ENCODE measurements around the gene CEP112. TPM values are rescaled to one million over a fixed set of nuclear protein-coding genes. Genes with fewer than 3 reads are reported as not detected.

CEP112 gene
- total and polyA plus RNA-seq, 2 donors (not counting 3 experiments of a cell fraction or from before 2014, with no cell fraction given) = 1.5 to 25.3 TPM

- Histone ChIP-seq H3K36me3 (ENCODE audit: control insufficient read depth in 2 of 2, extremely low read depth in 1 of 2, insufficient read depth in 2 of 2, low read length in 2 of 2) (no peaks in the 10 kb centered on the region), H3K4me3 (replicated peaks in 1 of 3; ENCODE audit: insufficient read depth in 1 of 3, low read depth in 1 of 3, low read length in 3 of 3) (no peak overlapping the region), H3K9ac (replicated peaks; ENCODE audit: extremely low read depth, insufficient read depth, low read length) (no peak overlapping the region), H2AFZ (ENCODE audit: low read depth, low read length) (no peak overlapping the region), H3K27me3 (ENCODE audit: control insufficient read depth in 2 of 2, insufficient read depth in 2 of 2, low read length in 2 of 2) (peaks cover 0 to 4% of the 10 kb centered on the region in 2 experiments), H4K20me1 (replicated peaks; ENCODE audit: control insufficient read depth, extremely low read depth, insufficient read depth, low read length) (no peaks in the 10 kb centered on the region), H3K79me2 (ENCODE audit: control insufficient read depth, insufficient read depth, low read length) (no peaks in the 10 kb centered on the region), H3K4me2 (ENCODE audit: insufficient read depth, low read length) (no peak overlapping the region), H3K27ac (ENCODE audit: insufficient read depth, low read depth, low read length) (no peak overlapping the region), H3K4me1 (ENCODE audit: control insufficient read depth, extremely low read depth, insufficient read depth, low read length) (no peaks in the 10 kb centered on the region), H3K9me1 (replicated peaks; ENCODE audit: control insufficient read depth, extremely low read depth, insufficient read depth, low read length) (no peaks in the 10 kb centered on the region), H3K9me3 (replicated peaks; ENCODE audit: control insufficient read depth, insufficient read depth, low read length) (no peaks in the 10 kb centered on the region)
- intact Hi-C loops (cut with micrococcal nuclease) (no loop called here), dilution Hi-C loops (cut with MboI; ENCODE audit: extremely low pct_ligation_motif_present, low sequenced_read_pairs) (no loop called here)
- ChIA-PET CTCF (no interaction called here), POLR2A (no interaction called here)
- TF ChIP-seq MYC (IDR thresholded peaks at IDR 0.05; ENCODE audit: low read depth, low read length) (no peak), MAX (IDR thresholded peaks at IDR 0.05; ENCODE audit: insufficient read depth, insufficient read length) (no peak), JUN (IDR thresholded peaks at IDR 0.05; ENCODE audit: borderline replicate concordance, insufficient read depth, insufficient read length, low read depth) (no peak)
- no peak for DNase-seq (ENCODE audit: low read depth, low spot score)
- no TSS peak for BruUV-seq (replicated peaks)
- FAIRE-seq = no peak
Observed at GRCh38 chr17:66234611-66235010, 42.7 kb upstream of the CEP112 start.

DNA sequence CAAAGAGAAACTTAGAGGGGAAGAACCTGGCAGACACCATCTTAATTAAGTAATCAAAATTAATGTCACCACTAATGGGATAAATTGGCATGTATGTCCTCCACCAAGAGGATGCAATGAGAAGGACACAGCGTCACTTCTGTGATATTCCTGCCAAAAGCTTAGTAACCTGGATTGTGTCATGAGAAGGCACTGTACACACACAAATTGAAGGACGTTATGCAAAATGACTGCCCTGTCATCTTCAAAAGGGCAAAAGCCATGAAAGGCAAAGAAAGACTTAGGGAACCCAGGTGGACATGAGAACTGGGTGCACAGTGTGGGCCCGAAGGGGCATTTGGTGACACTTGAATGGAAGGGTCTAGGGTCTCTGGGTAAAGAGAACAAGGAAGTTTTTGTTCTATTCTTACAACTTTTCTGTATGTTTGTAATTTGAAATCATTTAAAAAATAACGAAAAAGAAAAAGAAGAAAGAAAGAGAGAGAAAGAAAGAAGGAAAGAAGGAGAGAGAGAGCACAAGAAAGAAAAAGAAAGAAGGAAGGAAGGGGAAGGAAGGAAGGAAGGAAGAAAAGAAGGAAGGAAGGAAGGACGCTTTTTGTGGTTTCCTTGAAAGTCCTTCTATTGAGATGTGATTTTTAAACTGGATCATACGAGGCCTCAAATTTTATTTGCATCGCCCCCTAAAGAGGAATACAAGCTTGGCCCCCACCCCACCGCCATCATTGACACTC lies 41.3 kb upstream of the CEP112 start:
- POLR2A ChIA-PET = no interaction called here
- intact Hi-C loops (cut with micrococcal nuclease) (no loop called here), dilution Hi-C loops (cut with MboI; ENCODE audit: extremely low pct_ligation_motif_present, low sequenced_read_pairs) (no loop called here)
- Histone ChIP-seq H3K9me1 (replicated peaks; ENCODE audit: control insufficient read depth, extremely low read depth, insufficient read depth, low read length) (no peaks in the 10 kb centered on the region), H2AFZ (ENCODE audit: low read depth, low read length) (no peak overlapping the region), H3K9ac (replicated peaks; ENCODE audit: extremely low read depth, insufficient read depth, low read length) (no peak overlapping the region), H3K27me3 (ENCODE audit: control insufficient read depth in 2 of 2, insufficient read depth in 2 of 2, low read length in 2 of 2) (peaks cover 0 to 4% of the 10 kb centered on the region in 2 experiments), H3K27ac (ENCODE audit: insufficient read depth, low read depth, low read length) (no peak overlapping the region), H3K4me3 (replicated peaks in 1 of 3; ENCODE audit: insufficient read depth in 1 of 3, low read depth in 1 of 3, low read length in 3 of 3) (no peak overlapping the region), H3K4me2 (ENCODE audit: insufficient read depth, low read length) (no peak overlapping the region), H3K79me2 (ENCODE audit: control insufficient read depth, insufficient read depth, low read length) (no peaks in the 10 kb centered on the region), H3K9me3 (replicated peaks; ENCODE audit: control insufficient read depth, insufficient read depth, low read length) (no peaks in the 10 kb centered on the region), H3K4me1 (ENCODE audit: control insufficient read depth, extremely low read depth, insufficient read depth, low read length) (no peaks in the 10 kb centered on the region), H3K36me3 (ENCODE audit: control insufficient read depth in 2 of 2, extremely low read depth in 1 of 2, insufficient read depth in 2 of 2, low read length in 2 of 2) (no peaks in the 10 kb centered on the region), H4K20me1 (replicated peaks; ENCODE audit: control insufficient read depth, extremely low read depth, insufficient read depth, low read length) (no peaks in the 10 kb centered on the region)
- no peak for TF ChIP-seq POLR2AphosphoS5 (IDR thresholded peaks at IDR 0.05; ENCODE audit: insufficient read depth, low read depth, low read length)
- no peak for TF ChIP-seq FOS (IDR thresholded peaks at IDR 0.05; ENCODE audit: borderline replicate concordance, insufficient read depth, low read length)
- TF ChIP-seq JUN (IDR thresholded peaks at IDR 0.05; ENCODE audit: borderline replicate concordance, insufficient read depth, insufficient read length, low read depth) = no peak
- TF ChIP-seq EZH2 (IDR thresholded peaks at IDR 0.05; ENCODE audit: borderline replicate concordance, low read depth, low read length, severe bottlenecking) = no peak
- no peak for TF ChIP-seq POLR2A (IDR thresholded peaks at IDR 0.05; ENCODE audit: low read depth, low read length)
- no peak for TF ChIP-seq MAX (IDR thresholded peaks at IDR 0.05; ENCODE audit: insufficient read depth, insufficient read length)
- no peak for TF ChIP-seq MYC (IDR thresholded peaks at IDR 0.05; ENCODE audit: low read depth, low read length)
- TF ChIP-seq GATA2 (IDR thresholded peaks at IDR 0.05; ENCODE audit: insufficient read depth, insufficient read length, low read depth, low read length) = no peak
- no peak for TF ChIP-seq CTCF (IDR thresholded peaks at IDR 0.05; ENCODE audit: extremely low read depth in 1 of 2, insufficient read depth in 1 of 2, low read depth in 1 of 2, low read length in 2 of 2)
- CTCF ChIA-PET = no interaction called here
- no peak for FAIRE-seq
- no peak for DNase-seq (ENCODE audit: low read depth, low spot score)
- BruUV-seq (replicated peaks) = no TSS peak

Data from endothelial cell of umbilical vein (primary cell).